Ishikawa (cell line): Measurements from ENCODE around the gene SLC16A6.

Source experiments
- CEBPB ChIP-seq: IDR thresholded peaks from 2 replicates; pipeline ENCODE4 v1.6.1; 2012
- EGR1 ChIP-seq: IDR thresholded peaks from 2 replicates; pipeline ENCODE4 v1.6.1; 2012
- EP300 ChIP-seq: IDR thresholded peaks from 2 replicates; pipeline ENCODE4 v1.6.1; 2012; ENCODE audit warnings: borderline replicate concordance
- RAD21 ChIP-seq: IDR thresholded peaks from 2 replicates; pipeline ENCODE4 v1.6.1; 2012; ENCODE audit warnings: low read depth
- TAF1 ChIP-seq: IDR thresholded peaks from 2 replicates; pipeline ENCODE4 v1.6.1; 2012; ENCODE audit warnings: low read depth, mild to moderate bottlenecking
- TEAD4 ChIP-seq: IDR thresholded peaks from 2 replicates; pipeline ENCODE4 v1.6.1; 2012
- YY1 ChIP-seq: IDR thresholded peaks from 2 replicates; pipeline ENCODE4 v1.6.1; 2012; ENCODE audit warnings: low read depth
- ZBTB7A ChIP-seq: IDR thresholded peaks from 2 replicates; pipeline ENCODE4 v1.6.1; 2012; ENCODE audit warnings: low read depth
- TF ChIP-seq, protein P1 (sequence below): IDR thresholded peaks from 2 replicates; pipeline ENCODE4 v1.6.1; 2012; ENCODE audit warnings: low read depth, mild to moderate bottlenecking
- TF ChIP-seq, protein P2 (sequence below): IDR thresholded peaks from 2 replicates; pipeline ENCODE4 v1.6.1; 2012

DNA sequence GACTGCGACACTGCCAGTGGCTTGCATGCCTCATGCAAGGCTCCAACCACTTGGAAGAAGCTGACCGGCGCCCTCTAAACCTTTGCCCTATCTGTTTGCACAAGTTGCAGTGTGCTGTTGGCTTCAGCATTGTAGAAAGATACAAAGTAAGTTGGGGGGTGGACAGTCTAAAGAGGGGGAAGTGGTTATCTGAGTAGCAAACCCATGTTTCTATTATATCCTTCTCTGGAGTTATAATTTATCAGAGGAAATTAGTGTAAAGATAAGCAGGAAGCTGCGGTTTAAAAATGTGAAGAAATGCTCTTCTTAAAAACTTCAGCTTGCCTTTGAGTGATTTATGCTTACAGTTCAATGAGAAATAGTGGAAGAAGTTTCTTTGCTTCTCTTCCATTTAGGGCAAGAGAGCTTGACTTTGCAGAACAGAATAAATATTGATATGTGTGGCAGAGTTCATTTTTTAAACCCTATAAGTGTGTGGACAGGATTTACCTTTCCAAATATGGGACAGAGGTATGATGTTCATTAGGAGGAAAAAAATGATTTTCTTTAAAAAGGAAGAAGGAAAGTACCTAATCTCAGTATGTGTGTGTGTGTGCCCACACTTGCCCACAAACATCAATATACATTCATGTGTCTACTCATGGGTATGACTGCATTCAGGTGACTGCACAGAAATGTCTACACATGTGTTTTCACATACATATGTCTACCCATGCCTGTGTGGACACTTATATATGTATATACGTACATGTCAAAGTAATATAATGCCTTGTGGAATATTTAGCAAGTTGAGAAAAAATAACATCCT is 35.0 kb downstream of the SLC16A6 start:
- TF ChIP-seq EGR1 (no peak), TAF1 (no peak), RAD21 (no peak), YY1 (no peak), CEBPB (no peak), TEAD4 (no peak), EP300 (no peak), ZBTB7A (no peak)
- TF ChIP-seq, protein P1, sequence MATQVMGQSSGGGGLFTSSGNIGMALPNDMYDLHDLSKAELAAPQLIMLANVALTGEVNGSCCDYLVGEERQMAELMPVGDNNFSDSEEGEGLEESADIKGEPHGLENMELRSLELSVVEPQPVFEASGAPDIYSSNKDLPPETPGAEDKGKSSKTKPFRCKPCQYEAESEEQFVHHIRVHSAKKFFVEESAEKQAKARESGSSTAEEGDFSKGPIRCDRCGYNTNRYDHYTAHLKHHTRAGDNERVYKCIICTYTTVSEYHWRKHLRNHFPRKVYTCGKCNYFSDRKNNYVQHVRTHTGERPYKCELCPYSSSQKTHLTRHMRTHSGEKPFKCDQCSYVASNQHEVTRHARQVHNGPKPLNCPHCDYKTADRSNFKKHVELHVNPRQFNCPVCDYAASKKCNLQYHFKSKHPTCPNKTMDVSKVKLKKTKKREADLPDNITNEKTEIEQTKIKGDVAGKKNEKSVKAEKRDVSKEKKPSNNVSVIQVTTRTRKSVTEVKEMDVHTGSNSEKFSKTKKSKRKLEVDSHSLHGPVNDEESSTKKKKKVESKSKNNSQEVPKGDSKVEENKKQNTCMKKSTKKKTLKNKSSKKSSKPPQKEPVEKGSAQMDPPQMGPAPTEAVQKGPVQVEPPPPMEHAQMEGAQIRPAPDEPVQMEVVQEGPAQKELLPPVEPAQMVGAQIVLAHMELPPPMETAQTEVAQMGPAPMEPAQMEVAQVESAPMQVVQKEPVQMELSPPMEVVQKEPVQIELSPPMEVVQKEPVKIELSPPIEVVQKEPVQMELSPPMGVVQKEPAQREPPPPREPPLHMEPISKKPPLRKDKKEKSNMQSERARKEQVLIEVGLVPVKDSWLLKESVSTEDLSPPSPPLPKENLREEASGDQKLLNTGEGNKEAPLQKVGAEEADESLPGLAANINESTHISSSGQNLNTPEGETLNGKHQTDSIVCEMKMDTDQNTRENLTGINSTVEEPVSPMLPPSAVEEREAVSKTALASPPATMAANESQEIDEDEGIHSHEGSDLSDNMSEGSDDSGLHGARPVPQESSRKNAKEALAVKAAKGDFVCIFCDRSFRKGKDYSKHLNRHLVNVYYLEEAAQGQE = no peak
- TF ChIP-seq, protein P2, sequence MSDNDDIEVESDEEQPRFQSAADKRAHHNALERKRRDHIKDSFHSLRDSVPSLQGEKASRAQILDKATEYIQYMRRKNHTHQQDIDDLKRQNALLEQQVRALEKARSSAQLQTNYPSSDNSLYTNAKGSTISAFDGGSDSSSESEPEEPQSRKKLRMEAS = no peak
